Measurements from ENCODE around the gene CCDC60.
A peak's percentile ranks its signal among the peaks of the same experiment; 100 is the strongest.

CCDC60 gene

DNA sequence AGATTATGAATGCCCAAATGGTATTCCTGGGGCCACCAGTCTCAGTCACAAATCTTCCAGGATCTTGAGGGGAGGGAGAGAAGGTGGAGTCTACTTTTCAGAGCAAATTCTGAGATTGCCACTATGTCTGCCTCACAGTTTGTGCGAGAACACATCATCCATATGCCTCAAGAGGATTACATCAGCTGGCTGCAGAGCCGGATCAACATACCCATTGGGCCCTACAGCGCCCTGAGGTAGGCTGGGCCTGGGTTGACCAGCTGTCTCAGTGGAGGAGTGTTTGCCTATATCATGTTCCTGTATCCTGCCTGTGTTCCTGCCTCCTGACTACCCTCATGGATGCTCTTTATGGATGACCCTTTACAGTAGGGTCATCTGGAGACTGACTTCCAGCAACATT, 205.9 kb downstream of the CCDC60 start:
- no peak for DNase-seq (ENCODE audit: low spot score)

GRCh38 chr12:119544765-119545625, 210.5 kb downstream of the CCDC60 start:
- DNase-seq (ENCODE audit: low spot score): peak; percentile 82

GRCh38 chr12:119546340-119546739, 211.8 kb downstream of the CCDC60 start:
- DNase-seq (ENCODE audit: low spot score): no peak

- no peak for DNase-seq (ENCODE audit: low spot score)
These were observed 212.5 kb downstream of the CCDC60 start for GRCh38 chr12:119547001-119547400.

DNA sequence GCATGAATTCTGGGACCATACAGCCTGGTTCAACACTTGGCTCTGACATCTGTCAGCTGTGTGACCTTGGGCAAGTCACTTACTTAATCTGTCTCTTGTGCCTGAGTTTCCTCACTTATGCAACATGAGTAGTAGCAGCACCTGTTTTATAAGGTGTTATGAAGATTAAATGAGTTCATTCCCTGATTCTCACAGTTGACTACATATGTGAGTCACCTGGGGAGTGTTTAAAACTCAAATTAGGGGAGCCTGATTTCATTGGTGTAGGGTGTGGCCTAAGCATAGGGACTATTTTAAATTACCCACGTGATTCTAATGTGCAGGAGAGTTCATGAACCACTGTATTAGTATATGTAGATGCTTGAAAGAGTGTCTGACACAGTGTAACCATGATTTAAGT, 222.3 kb downstream of the CCDC60 start:
- no peak for DNase-seq (ENCODE audit: low spot score)

- no peak for DNase-seq (ENCODE audit: low spot score)
These were observed 230.9 kb downstream of the CCDC60 start for GRCh38 chr12:119565404-119565803.

GRCh38 chr12:119570771-119571170, 236.2 kb downstream of the CCDC60 start:
- DNase-seq (ENCODE audit: low spot score): no peak

GRCh38 chr12:119573086-119573485, 238.6 kb downstream of the CCDC60 start:
- no peak for DNase-seq (ENCODE audit: low spot score)

DNA sequence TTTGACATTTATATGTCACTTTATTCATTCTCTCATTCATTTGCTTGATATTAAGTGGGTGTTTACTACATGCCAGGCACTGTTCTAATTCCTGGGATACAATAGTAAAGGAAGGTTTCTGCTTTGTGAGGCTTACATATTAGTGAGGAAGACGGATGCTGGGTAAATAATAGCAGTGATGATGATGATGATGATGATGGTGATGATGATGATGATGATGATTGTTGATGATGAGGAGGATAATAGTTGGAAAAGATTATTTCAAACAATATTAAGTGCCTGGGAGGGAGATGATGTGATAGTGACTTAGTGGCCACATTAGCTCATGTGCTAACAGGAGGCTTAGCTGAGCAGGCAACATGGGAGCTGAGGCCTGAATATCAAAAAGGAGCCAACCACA, 239.7 kb downstream of the CCDC60 start:
- no peak for DNase-seq (ENCODE audit: low spot score)

DNA sequence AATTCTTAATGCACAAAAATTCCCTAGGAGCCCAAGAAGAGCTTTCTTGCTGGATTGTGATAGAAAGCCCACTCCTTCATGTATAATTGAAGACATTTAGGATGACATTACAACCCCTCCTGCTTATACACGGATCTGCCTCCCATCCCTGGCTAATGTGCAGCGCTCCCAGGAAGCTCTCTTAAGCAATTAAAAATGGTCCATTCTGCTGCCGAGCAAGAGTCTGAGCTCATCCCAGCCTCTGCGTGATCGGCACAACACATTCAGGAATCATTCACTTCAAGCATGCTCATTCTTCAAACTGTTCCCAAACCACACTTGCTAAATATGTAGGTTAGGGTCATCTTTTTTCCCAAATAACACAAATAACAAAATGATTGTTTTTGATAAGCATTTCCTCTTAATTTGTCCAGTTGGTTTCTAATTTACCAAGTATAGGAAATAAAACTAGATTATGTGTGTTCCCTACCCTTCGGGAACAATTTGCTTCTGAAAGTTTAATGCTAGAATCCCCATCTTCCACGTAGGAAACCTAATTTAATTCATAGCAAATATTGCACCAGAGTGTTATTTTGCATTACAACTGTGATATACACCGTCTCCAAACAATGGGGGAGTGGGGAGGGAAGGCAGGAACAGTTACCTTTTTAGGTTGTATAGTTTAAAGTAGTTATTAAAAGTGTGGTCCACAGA, 241.7 kb downstream of the CCDC60 start:
- DNase-seq (ENCODE audit: low spot score): no peak

- DNase-seq (ENCODE audit: low spot score): no peak
These were observed 242.4 kb downstream of the CCDC60 start for GRCh38 chr12:119576915-119577314.

GRCh38 chr12:119578112-119578511, 243.6 kb downstream of the CCDC60 start:
- DNase-seq (ENCODE audit: low spot score): peak; percentile 60

DNA sequence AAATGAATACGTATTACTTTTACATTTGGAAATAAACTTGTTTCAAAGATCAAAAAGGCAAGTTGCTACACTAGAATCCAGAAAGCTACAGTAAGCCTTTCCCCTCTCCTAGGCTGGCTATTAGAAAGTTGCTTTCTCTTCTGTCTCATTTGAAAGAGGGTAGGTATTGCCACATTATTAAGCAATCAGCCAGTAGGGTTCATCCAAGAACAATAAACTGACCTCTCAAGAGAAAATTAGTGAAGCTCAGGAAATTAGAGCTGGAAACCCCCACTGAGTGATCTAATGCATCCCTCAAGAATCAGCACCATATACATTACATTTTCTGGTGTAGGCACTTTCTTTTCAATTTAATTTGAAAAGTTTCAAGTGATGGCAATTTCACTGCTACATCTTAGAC, 254.6 kb downstream of the CCDC60 start:
- no peak for DNase-seq (ENCODE audit: low spot score)

GRCh38 chr12:119589634-119590033, 255.1 kb downstream of the CCDC60 start:
- DNase-seq (ENCODE audit: low spot score): no peak
